Testis (tissue), 3 donors: Measurements from ENCODE around the gene ECM1. TPM values are rescaled to one million over a fixed set of nuclear protein-coding genes. Genes with fewer than 3 reads are reported as not detected.

Experiments
- DNase-seq: peaks from one replicate; pipeline ENCODE4 v3.0.0-alpha.2; 2019
- H3K27ac ChIP-seq, 2 donors: fragments of 200-600 bp; sonication (generic); one replicate each; pipeline ENCODE4 v1.5.1; 2019
- H3K27me3 ChIP-seq: fragments of 200-600 bp; sonication (generic); one replicate; pipeline ENCODE4 v1.5.1; 2019
- H3K36me3 ChIP-seq: fragments of 200-600 bp; sonication (generic); one replicate; pipeline ENCODE4 v1.5.1; 2017; ENCODE audit warnings: low read depth; ENCODE audit errors: missing control alignments
- H3K4me1 ChIP-seq: fragments of 200-600 bp; sonication (generic); one replicate; pipeline ENCODE4 v1.5.1; 2019
- H3K4me3 ChIP-seq, 2 donors: fragments of 200-600 bp; sonication (generic); one replicate each; pipeline ENCODE4 v1.5.1; 2017 to 2019
- H3K9me3 ChIP-seq: fragments of 200-600 bp; sonication (generic); one replicate; pipeline ENCODE4 v1.5.1; 2017
- CTCF ChIP-seq, 3 experiments: fragments of 450-650 bp in 2 of 3; fragments of 200-600 bp in 1 of 3; sonication (generic) in 1 of 3; IDR thresholded peaks; one replicate each; pipeline ENCODE4 v1.5.1; 2016 to 2019; ENCODE audit warnings: antibody characterized with exemption in 3 of 3, mild to moderate bottlenecking in 2 of 3, moderate library complexity in 1 of 3
- POLR2A ChIP-seq: fragments of 450-650 bp; IDR thresholded peaks from one replicate; pipeline ENCODE4 v1.6.1; 2017; ENCODE audit warnings: antibody characterized with exemption, mild to moderate bottlenecking, moderate library complexity
- WGBS, 2 donors: methylation state at CpG; one replicate each; pipeline ENCODE4 v1.1.5; 2018; 5-methylcytosine and 5-hydroxymethylcytosine counted together
- intact Hi-C: fragments of 100-400 bp; cut with DNase I; formaldehyde crosslinking; loops from one replicate; pipeline ENCODE4 v1.15.1; 2023; ENCODE audit warnings: low total_unique reads
- polyA plus RNA-seq: library from polyadenylated mRNA; stranded (reverse); fragments of 350-450 nt; fragmentation: Illumina TruSeq; extraction: RNeasy Lipid Tissue Mini Kit (QIAGEN cat#74804); gene quantifications from one replicate; pipeline ENCODE4 v1.2.3, GENCODE V29; 2014; ENCODE audit warnings: low read depth, low replicate concordance; ENCODE audit not compliant: insufficient read depth
- total RNA-seq, 2 donors: library from RNA; depleted of rRNA; stranded (reverse); fragments of >200 nt; gene quantifications; one replicate each; pipeline ENCODE4 v1.2.3, GENCODE V29; 2016

The ECM1 gene
- total and polyA plus RNA-seq, 3 donors from 2014 or later = 4.6 to 16.9 (median 5.0) TPM

DNA sequence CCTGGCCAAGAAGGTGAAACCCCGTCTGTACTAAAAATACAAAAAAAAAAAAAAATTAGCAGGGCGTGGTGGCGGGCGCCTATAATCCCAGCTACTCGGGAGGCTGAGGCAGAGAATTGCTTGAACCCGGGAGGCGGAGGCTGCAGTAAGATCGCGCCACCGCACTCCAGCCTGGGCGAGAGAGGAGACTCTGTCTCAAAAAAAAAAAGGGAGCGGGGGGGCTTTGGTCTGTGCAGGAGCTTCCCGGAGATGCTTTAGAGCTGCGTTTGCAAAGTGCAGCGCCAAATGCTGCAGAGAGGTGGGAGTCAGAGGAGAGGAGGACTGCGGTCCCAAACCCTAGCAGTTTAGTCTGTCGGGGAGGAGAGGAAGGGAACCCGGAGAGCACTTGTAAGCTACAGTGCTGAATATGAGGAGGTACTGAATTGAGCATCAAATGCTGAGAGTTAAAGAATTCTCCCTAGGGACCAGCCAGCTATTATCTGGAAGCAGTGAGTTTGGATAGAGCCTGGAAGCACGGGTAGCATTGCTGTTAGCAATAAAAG lies 8.2 kb downstream of the ECM1 start:
- Histone ChIP-seq H3K27me3 (no peaks in the 10 kb centered on the region), H3K36me3 (no peaks in the 10 kb centered on the region), H3K4me3 (peak overlapping the region; percentile 57 to 64), H3K4me1 (peaks cover 5% of the 10 kb centered on the region), H3K27ac (peak overlapping the region; percentile 72 to 86), H3K9me3 (no peaks in the 10 kb centered on the region)
- DNase-seq = no peak
- TF ChIP-seq POLR2A (no peak), CTCF (IDR thresholded peaks at IDR 0.05) (peak in 1 of 3 experiments; percentile 2)
- WGBS, 2 donors = 1 to 2% methylated on average over 19 of the region's 19 CpGs
- intact Hi-C loops = no loop called here

- intact Hi-C loops = no loop called here
- no peaks in the 10 kb centered on the region for H3K36me3 ChIP-seq
- WGBS, 2 donors = 27 to 30% methylated on average over 4 of the region's 4 CpGs
- no peak for DNase-seq
- H3K4me3 ChIP-seq = peak overlapping the region in 1 of 2 donors; percentile 64
- no peaks in the 10 kb centered on the region for H3K27me3 ChIP-seq
- H3K9me3 ChIP-seq = no peaks in the 10 kb centered on the region
- peaks cover 5% of the 10 kb centered on the region for H3K4me1 ChIP-seq
- TF ChIP-seq POLR2A (no peak), CTCF (IDR thresholded peaks at IDR 0.05) (no peak)
- H3K27ac ChIP-seq = peak overlapping the region in 1 of 2 donors; percentile 72
These were observed 8.7 kb downstream of the ECM1 start for GRCh38 chr1:150516616-150517015.

GRCh38 chr1:150521196-150521968 lies 13.5 kb downstream of the ECM1 start:
- WGBS, 2 donors = 70 to 82% methylated on average over 1 of the region's 1 CpG

DNA sequence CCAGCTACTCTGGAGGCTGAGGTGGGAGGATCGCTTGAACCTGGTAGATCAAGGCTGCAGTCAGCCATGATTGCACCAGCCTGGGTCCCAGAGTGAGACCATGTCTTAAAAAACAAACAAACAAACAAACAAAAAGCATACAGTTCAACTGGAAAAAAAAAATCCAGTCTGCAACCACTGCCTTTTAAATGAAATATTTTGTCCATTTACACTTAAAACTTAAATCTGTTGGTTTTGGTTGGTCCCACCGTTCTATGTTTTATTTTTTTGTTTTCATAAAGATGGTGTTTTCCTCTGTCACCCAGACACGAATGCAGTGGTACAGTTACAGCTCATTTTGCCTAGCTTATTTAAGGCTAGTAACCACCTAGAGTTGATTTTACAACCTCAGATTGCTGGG lies 17.4 kb downstream of the ECM1 start:
- Histone ChIP-seq H3K27me3 (no peaks in the 10 kb centered on the region), H3K4me1 (peaks cover 8% of the 10 kb centered on the region), H3K27ac (no peak overlapping the region), H3K4me3 (no peak overlapping the region), H3K36me3 (no peaks in the 10 kb centered on the region), H3K9me3 (no peaks in the 10 kb centered on the region)
- DNase-seq = no peak
- 93% methylated on average over 3 of the region's 3 CpGs for WGBS, 2 donors
- intact Hi-C loops = no loop called here
- TF ChIP-seq CTCF (IDR thresholded peaks at IDR 0.05) (no peak), POLR2A (no peak)

More at GRCh38 chr1:150521196-150521968, 13.5 kb downstream of the ECM1 start:
- TF ChIP-seq POLR2A = no peak
- H3K9me3 ChIP-seq = no peaks in the 10 kb centered on the region
- no peak overlapping the region for H3K27ac ChIP-seq
- no peaks in the 10 kb centered on the region for H3K36me3 ChIP-seq
- H3K4me1 ChIP-seq = peaks cover 2% of the 10 kb centered on the region
- H3K27me3 ChIP-seq = no peaks in the 10 kb centered on the region
- no peak overlapping the region for H3K4me3 ChIP-seq
- DNase-seq = no peak
- intact Hi-C loops = no loop called here

DNA sequence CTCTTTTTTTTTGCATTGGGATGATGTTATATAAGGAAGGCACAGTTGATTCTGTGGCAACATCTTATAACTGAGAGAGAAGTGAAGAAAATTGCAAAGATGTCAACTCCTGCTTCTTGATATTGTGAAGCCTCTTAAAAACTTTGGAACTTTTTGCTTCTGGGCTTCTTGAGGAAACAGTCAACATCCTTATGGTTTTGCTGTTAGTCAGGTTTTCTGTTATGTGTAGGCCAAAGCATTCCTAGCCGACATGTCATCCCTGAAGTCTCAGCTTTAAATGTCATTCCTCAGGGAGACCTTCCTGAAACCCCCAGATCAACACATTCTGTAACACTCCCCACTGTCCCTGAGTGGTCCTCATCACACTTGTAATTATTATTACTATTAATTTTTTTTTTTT lies 20.3 kb downstream of the ECM1 start:
- no peak for DNase-seq
- Histone ChIP-seq H3K9me3 (no peaks in the 10 kb centered on the region), H3K27ac (no peak overlapping the region), H3K4me3 (no peak overlapping the region), H3K27me3 (no peaks in the 10 kb centered on the region), H3K4me1 (peaks cover 13% of the 10 kb centered on the region), H3K36me3 (no peaks in the 10 kb centered on the region)
- WGBS, 2 donors = 97 to 100% methylated on average over 1 of the region's 1 CpG
- TF ChIP-seq CTCF (IDR thresholded peaks at IDR 0.05) (no peak), POLR2A (no peak)
- intact Hi-C loops = no loop called here
